Measurements from ENCODE around the gene B4GALT6.

B4GALT6 gene

DNA sequence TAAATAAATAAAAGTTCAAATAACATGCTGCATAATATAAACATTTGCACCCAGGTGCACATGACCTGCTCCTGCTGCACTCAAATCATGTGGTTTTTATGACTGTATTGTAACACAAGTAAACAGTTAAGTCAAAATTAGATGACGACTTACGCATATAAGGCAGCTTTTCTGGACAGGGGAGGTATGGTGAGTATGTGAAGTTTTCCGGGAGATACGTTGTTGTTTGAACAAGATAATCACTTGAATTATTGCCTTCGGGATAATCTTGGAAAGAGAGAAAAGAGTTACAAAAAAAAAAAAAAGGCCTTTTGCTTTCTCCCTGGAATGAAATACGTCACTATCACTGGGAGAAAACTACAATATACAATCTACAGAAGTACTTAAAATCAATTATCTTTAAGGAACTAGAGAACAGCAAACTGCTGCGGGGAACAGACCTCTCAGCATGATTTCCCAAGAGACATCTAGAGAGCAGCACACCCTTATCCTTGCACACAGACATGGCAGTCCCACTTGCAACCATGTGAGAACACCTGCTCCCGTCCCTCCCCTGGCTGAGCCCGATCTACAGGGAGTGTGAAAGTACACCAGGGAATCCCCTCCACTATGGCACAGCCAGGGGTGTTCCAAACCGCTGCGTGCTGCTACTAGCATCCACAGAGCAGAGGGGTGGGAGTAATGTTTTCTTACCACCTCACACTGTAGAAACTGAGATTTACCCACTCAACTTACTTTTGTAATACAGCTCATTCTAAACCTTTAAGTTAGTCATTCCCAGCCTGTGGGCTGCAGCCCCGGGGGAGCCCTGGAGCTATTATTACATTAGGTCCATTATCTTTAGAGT lies 26.3 kb downstream of the B4GALT6 start:
- H3K27ac Mint-ChIP-seq, result no peak overlapping the region
- peaks cover 16% of the 10 kb centered on the region for H3K27me3 Mint-ChIP-seq
- no peak overlapping the region for H3K4me3 Mint-ChIP-seq
- H3K9me3 Mint-ChIP-seq, result no peaks in the 10 kb centered on the region
- H3K4me1 Mint-ChIP-seq, result peaks cover 3% of the 10 kb centered on the region
- H3K36me3 Mint-ChIP-seq, result no peaks in the 10 kb centered on the region

- no peak overlapping the region for H3K27ac Mint-ChIP-seq
- H3K4me1 Mint-ChIP-seq, result peaks cover 8% of the 10 kb centered on the region
- H3K27me3 Mint-ChIP-seq, result peaks cover 21% of the 10 kb centered on the region
- H3K36me3 Mint-ChIP-seq, result no peaks in the 10 kb centered on the region
- H3K9me3 Mint-ChIP-seq, result no peaks in the 10 kb centered on the region
- no peak overlapping the region for H3K4me3 Mint-ChIP-seq
Observed at GRCh38 chr18:31656754-31657153, 27.6 kb downstream of the B4GALT6 start.

DNA sequence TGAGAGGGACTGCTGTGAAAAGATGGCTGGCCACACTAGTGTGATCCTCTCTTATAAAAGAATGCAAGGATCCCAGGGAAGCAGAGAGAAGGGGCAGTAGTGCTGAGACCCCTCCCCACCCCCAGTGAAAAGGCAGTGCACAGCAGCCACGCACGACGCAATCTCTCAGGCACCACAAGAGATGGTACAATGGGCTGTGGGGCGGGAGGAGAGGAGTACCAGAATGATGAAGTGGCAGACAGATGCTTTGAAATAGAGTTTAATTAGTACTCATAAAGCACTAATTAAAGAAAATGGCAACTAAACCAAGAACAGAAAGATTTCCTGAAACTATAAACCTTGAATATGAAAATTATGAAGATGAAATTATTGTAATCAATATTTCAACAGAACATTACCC lies 29.0 kb downstream of the B4GALT6 start:
- H3K4me1 Mint-ChIP-seq, result peaks cover 8% of the 10 kb centered on the region
- no peak overlapping the region for H3K4me3 Mint-ChIP-seq
- H3K27me3 Mint-ChIP-seq, result peaks cover 22% of the 10 kb centered on the region
- H3K9me3 Mint-ChIP-seq, result no peaks in the 10 kb centered on the region
- H3K36me3 Mint-ChIP-seq, result no peaks in the 10 kb centered on the region
- no peak overlapping the region for H3K27ac Mint-ChIP-seq

GRCh38 chr18:31652877-31653276 lies 31.5 kb downstream of the B4GALT6 start:
- peaks cover 29% of the 10 kb centered on the region for H3K27me3 Mint-ChIP-seq
- no peaks in the 10 kb centered on the region for H3K9me3 Mint-ChIP-seq
- H3K27ac Mint-ChIP-seq, result no peak overlapping the region
- no peak overlapping the region for H3K4me3 Mint-ChIP-seq
- H3K4me1 Mint-ChIP-seq, result peaks cover 5% of the 10 kb centered on the region
- H3K36me3 Mint-ChIP-seq, result no peaks in the 10 kb centered on the region

DNA sequence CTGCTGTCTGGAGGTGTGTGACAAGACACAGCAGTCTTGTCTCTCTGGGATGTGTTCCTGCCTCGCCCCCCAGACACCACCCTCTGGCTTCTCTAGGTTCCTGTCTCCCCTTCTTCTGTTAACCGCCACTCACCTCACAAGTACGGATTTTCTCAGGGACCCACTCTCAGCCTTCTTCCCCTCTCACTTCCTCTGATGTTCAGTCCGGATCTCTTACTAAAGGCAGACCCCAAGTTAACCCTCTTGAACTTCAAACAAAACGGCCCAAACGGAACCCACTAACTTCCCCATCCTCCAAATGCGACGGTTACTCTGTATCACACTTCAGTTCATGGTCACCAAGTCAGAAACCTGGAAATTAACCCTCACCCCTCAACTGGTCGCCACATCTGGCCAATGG lies 32.0 kb downstream of the B4GALT6 start:
- Mint-ChIP-seq H3K9me3 (no peaks in the 10 kb centered on the region), H3K27me3 (peaks cover 28% of the 10 kb centered on the region), H3K4me3 (no peak overlapping the region), H3K27ac (no peak overlapping the region), H3K4me1 (peaks cover 5% of the 10 kb centered on the region), H3K36me3 (no peaks in the 10 kb centered on the region)

- peaks cover 32% of the 10 kb centered on the region for H3K27me3 Mint-ChIP-seq
- H3K4me3 Mint-ChIP-seq, result no peak overlapping the region
- H3K27ac Mint-ChIP-seq, result no peak overlapping the region
- H3K36me3 Mint-ChIP-seq, result no peaks in the 10 kb centered on the region
- peaks cover 10% of the 10 kb centered on the region for H3K4me1 Mint-ChIP-seq
- H3K9me3 Mint-ChIP-seq, result no peaks in the 10 kb centered on the region
Observed at GRCh38 chr18:31651369-31651768, 33.0 kb downstream of the B4GALT6 start.

DNA sequence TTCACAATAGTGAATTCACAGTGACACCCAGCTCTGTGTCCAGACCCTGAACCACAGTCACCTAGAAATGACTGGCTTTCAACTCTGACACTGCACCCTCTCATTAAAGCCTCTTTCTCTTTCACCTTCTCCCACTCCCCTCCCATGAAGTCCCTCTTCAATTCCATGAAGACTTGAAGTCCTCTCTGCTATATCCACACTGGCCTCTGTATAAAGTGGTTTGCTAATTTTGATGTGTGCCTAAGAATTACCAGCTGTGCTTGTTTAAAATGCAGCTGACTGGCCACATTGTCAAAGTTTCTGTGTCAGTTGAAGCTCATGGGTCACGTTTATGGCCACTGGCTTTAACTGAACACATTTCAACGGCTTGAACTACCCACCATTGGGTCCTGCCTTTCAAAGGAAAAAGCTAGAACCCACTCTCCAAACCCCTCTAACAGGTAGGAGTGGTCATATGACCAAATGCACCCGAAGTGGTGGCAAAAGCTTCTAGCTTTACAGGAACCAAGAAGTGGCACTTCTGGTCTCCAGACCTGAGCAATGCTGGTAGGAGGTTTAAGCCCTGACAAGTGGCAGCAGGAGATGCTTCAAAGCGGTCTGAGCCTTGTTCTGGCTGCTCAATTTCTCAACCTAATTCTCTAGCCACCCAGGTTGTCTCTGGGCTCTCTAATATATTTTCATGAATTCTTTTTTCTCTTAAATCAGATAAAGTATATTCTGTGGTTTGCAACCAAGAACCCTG lies 34.2 kb downstream of the B4GALT6 start:
- Mint-ChIP-seq H3K36me3 (no peaks in the 10 kb centered on the region), H3K27ac (peak overlapping the region; percentile 25), H3K4me1 (peaks cover 15% of the 10 kb centered on the region), H3K27me3 (peaks cover 30% of the 10 kb centered on the region), H3K4me3 (no peak overlapping the region), H3K9me3 (no peaks in the 10 kb centered on the region)

- Mint-ChIP-seq H3K27me3 (peaks cover 29% of the 10 kb centered on the region), H3K4me3 (no peak overlapping the region), H3K36me3 (no peaks in the 10 kb centered on the region)
Observed at GRCh38 chr18:31649449-31649848, 34.9 kb downstream of the B4GALT6 start.

GRCh38 chr18:31648966-31649429 lies 35.4 kb downstream of the B4GALT6 start:
- H3K27me3 Mint-ChIP-seq, result peaks cover 29% of the 10 kb centered on the region
- H3K4me3 Mint-ChIP-seq, result no peak overlapping the region
- no peaks in the 10 kb centered on the region for H3K9me3 Mint-ChIP-seq
- H3K4me1 Mint-ChIP-seq, result peaks cover 15% of the 10 kb centered on the region
- H3K27ac Mint-ChIP-seq, result no peak overlapping the region
- no peaks in the 10 kb centered on the region for H3K36me3 Mint-ChIP-seq

More at GRCh38 chr18:31649449-31649848, 34.9 kb downstream of the B4GALT6 start:
- Mint-ChIP-seq H3K27ac (no peak overlapping the region), H3K9me3 (no peaks in the 10 kb centered on the region), H3K4me1 (peaks cover 15% of the 10 kb centered on the region)

- Mint-ChIP-seq H3K4me3 (no peak overlapping the region), H3K36me3 (no peaks in the 10 kb centered on the region)
Observed at GRCh38 chr18:31648458-31648857, 35.9 kb downstream of the B4GALT6 start.

GRCh38 chr18:31647127-31647753 lies 37.1 kb downstream of the B4GALT6 start:
- H3K9me3 Mint-ChIP-seq, result no peaks in the 10 kb centered on the region
- no peaks in the 10 kb centered on the region for H3K36me3 Mint-ChIP-seq
- H3K4me3 Mint-ChIP-seq, result no peak overlapping the region
- H3K27me3 Mint-ChIP-seq, result peaks cover 19% of the 10 kb centered on the region
- peaks cover 10% of the 10 kb centered on the region for H3K4me1 Mint-ChIP-seq
- no peak overlapping the region for H3K27ac Mint-ChIP-seq

More at GRCh38 chr18:31648458-31648857, 35.9 kb downstream of the B4GALT6 start:
- Mint-ChIP-seq H3K27ac (no peak overlapping the region), H3K9me3 (no peaks in the 10 kb centered on the region), H3K4me1 (peaks cover 15% of the 10 kb centered on the region), H3K27me3 (peaks cover 26% of the 10 kb centered on the region)

DNA sequence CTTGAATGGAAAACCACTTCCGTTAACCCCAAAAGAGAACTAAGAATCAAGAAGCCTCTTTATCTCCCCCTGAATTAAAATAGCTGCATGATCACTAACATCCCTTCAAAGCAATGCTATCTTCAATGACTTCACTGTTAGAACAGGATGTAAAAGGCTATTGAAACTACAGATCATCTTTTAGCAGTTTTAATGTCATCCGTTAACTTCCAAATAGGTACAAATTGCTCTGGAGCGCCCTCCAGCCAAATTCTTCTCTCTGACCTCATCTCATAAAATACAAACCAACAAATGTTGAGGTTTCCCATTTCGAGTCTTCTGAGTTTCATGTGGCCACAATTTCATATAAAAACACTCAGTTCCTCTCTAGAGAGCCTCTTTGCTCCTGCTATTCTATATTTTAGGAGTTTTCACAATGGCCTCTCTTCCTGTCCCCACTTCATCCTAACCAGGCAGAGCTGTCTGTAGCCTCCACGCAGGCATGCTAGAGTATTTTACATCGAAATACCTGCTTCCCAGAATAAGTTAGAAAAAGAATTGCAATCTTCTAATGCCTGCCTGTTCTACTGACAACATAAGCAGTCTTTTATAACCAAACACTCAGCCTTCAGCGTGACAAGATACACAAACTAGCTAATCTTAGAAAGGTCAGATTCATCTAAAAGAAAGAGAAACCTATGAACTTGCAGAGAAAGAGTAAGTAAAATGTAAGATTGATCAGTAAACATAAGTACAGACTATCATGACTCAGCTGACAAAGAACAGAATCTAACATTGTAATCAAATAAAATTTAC lies 37.9 kb downstream of the B4GALT6 start:
- Mint-ChIP-seq H3K4me3 (no peak overlapping the region), H3K27me3 (peaks cover 17% of the 10 kb centered on the region), H3K36me3 (no peaks in the 10 kb centered on the region), H3K27ac (no peak overlapping the region), H3K9me3 (no peaks in the 10 kb centered on the region), H3K4me1 (peaks cover 10% of the 10 kb centered on the region)

DNA sequence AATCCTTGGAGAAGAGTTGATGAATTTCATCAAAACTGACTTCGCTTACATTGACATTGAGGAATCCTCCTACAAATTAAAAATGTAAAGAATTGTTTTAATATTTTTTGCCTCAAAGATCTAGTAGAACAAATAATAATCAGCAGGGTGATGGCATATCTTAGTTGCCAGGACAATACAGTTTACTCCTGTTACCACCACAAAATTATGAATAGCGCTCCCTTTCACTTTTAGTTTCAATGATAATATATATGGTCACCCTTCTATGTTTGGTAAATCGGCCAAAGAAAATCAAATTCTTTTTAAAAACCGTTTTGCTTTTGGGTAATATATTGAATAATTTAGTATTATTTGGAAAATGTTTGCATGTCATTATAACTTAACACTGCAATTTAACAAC lies 39.0 kb downstream of the B4GALT6 start:
- no peak overlapping the region for H3K4me3 Mint-ChIP-seq
- H3K27ac Mint-ChIP-seq, result no peak overlapping the region
- H3K4me1 Mint-ChIP-seq, result peaks cover 10% of the 10 kb centered on the region
- no peaks in the 10 kb centered on the region for H3K36me3 Mint-ChIP-seq
- peaks cover 13% of the 10 kb centered on the region for H3K27me3 Mint-ChIP-seq
- H3K9me3 Mint-ChIP-seq, result no peaks in the 10 kb centered on the region

GRCh38 chr18:31643003-31643402 lies 41.4 kb downstream of the B4GALT6 start:
- no peaks in the 10 kb centered on the region for H3K36me3 Mint-ChIP-seq
- H3K4me1 Mint-ChIP-seq, result peaks cover 10% of the 10 kb centered on the region
- peaks cover 7% of the 10 kb centered on the region for H3K27me3 Mint-ChIP-seq
- H3K9me3 Mint-ChIP-seq, result no peaks in the 10 kb centered on the region
- H3K27ac Mint-ChIP-seq, result no peak overlapping the region
- no peak overlapping the region for H3K4me3 Mint-ChIP-seq

- Mint-ChIP-seq H3K4me1 (no peaks in the 10 kb centered on the region), H3K4me3 (no peak overlapping the region), H3K27me3 (peaks cover 9% of the 10 kb centered on the region), H3K36me3 (no peaks in the 10 kb centered on the region), H3K27ac (no peak overlapping the region), H3K9me3 (no peaks in the 10 kb centered on the region)
Observed at GRCh38 chr18:31637445-31637844, 46.9 kb downstream of the B4GALT6 start.

All from activated naive CD4-positive, alpha-beta T cell treated with anti-CD3 and anti-CD28 coated beads, Interleukin-2, amount 50 U/mL, for 24 hours (primary cell).